NCI-H187 treated with DMSO at 0.1 percent for 48 hours (cell line): Measurements from ENCODE around the gene CYP4X1.
"Not testable (repeated sequence)": the region's sequence is repeated elsewhere in the genome, so short reads cannot be mapped to it uniquely, and the experiment has no call there.

Experiments used
- DNase-seq: peaks from one replicate; lab custom pipeline; 2025; lab: John Stamatoyannopoulos, UW

Gene CYP4X1

GRCh38 chr1:47023268-47024140, at the start of gene CYP4X1:
TSS of gene CYP4X1 (plus strand) at chr1:47023669. CDS start at chr1:47023818, 149 bp downstream.
- no peak for DNase-seq

- DNase-seq = no peak
These were observed 40.2 kb upstream of the CYP4X1 start for GRCh38 chr1:46983166-46983829.

GRCh38 chr1:46983830-46984586, 39.5 kb upstream of the CYP4X1 start:
- DNase-seq = no peak

- not testable (repeated sequence) for DNase-seq
These were observed 32.9 kb upstream of the CYP4X1 start for GRCh38 chr1:46990541-46990940.

GRCh38 chr1:46991083-46991923, 32.2 kb upstream of the CYP4X1 start:
- no peak for DNase-seq

GRCh38 chr1:46996659-46997281, 26.7 kb upstream of the CYP4X1 start:
- no peak for DNase-seq

- no peak for DNase-seq
These were observed 21.3 kb upstream of the CYP4X1 start for GRCh38 chr1:47002211-47002610.

- no peak for DNase-seq
These were observed 19.5 kb upstream of the CYP4X1 start for GRCh38 chr1:47003896-47004403.

- not testable (repeated sequence) for DNase-seq
These were observed 17.0 kb upstream of the CYP4X1 start for GRCh38 chr1:47006437-47006836.

- DNase-seq = no peak
These were observed 10.2 kb upstream of the CYP4X1 start for GRCh38 chr1:47013293-47013692.

GRCh38 chr1:47021070-47021469, 2.4 kb upstream of the CYP4X1 start:
- no peak for DNase-seq

GRCh38 chr1:47024141-47024801, 802 bp downstream of the CYP4X1 start:
- no peak for DNase-seq

GRCh38 chr1:47030170-47030805, 6.8 kb downstream of the CYP4X1 start:
- no peak for DNase-seq

GRCh38 chr1:47031059-47031458, 7.6 kb downstream of the CYP4X1 start:
- no peak for DNase-seq

- no peak for DNase-seq
These were observed 8.1 kb downstream of the CYP4X1 start for GRCh38 chr1:47031585-47031984.

GRCh38 chr1:47036764-47037163, 13.3 kb downstream of the CYP4X1 start:
- DNase-seq = no peak

GRCh38 chr1:47059376-47059775, 35.9 kb downstream of the CYP4X1 start:
- no peak for DNase-seq

- no peak for DNase-seq
These were observed 43.7 kb downstream of the CYP4X1 start, which contains the start of gene CYP4Z1 for GRCh38 chr1:47067097-47067594. TSS of gene CYP4Z1 (plus strand) at chr1:47067231. CDS start at chr1:47067491, 260 bp downstream.

GRCh38 chr1:47069080-47069479, 45.6 kb downstream of the CYP4X1 start:
- not testable (repeated sequence) for DNase-seq
